Uterus (tissue), 4 donors: ENCODE measurements around the gene CTXN2. TPM values are rescaled to one million over a fixed set of nuclear protein-coding genes. Genes with fewer than 3 reads are reported as not detected.

Experiments
- DNase-seq, 2 donors: peaks; one replicate each; pipeline ENCODE4 v3.0.0-alpha.2; 2019 to 2020
- H3K27ac ChIP-seq, 2 donors: fragments of 200-600 bp; sonication (generic); 1 replicate in 1 of 2; 2 replicates in 1 of 2; pipeline ENCODE4 v1.5.1; 2016 to 2018
- H3K27me3 ChIP-seq, 2 donors: fragments of 200-600 bp; sonication (generic); one replicate each; pipeline ENCODE4 v1.5.1; 2018 to 2019; ENCODE audit warnings: control low read depth in 1 of 2
- H3K36me3 ChIP-seq, 2 donors: fragments of 200-600 bp; sonication (generic); one replicate each; pipeline ENCODE4 v1.5.1; 2019; ENCODE audit warnings: control low read depth in 1 of 2
- H3K4me1 ChIP-seq, 2 donors: fragments of 200-600 bp; sonication (generic); one replicate each; pipeline ENCODE4 v1.5.1; 2018 to 2019; ENCODE audit warnings: control low read depth in 1 of 2
- H3K4me3 ChIP-seq, 2 donors: fragments of 200-600 bp; sonication (generic); 1 replicate in 1 of 2; 2 replicates in 1 of 2; pipeline ENCODE4 v1.5.1; 2018 to 2019; ENCODE audit warnings: mild to moderate bottlenecking in 1 of 2
- H3K9me3 ChIP-seq, 2 donors: fragments of 200-600 bp; sonication (generic); one replicate each; pipeline ENCODE4 v1.5.1; 2019; ENCODE audit warnings: control low read depth in 1 of 2
- CTCF ChIP-seq, 4 experiments: fragments of 200-600 bp in 2 of 4; fragments of 450-650 bp in 2 of 4; sonication (generic) in 2 of 4; IDR thresholded peaks; one replicate each; pipeline ENCODE4 v1.5.1; 2016 to 2019; ENCODE audit warnings: antibody characterized with exemption in 4 of 4, mild to moderate bottlenecking in 2 of 4, moderate library complexity in 1 of 4
- POLR2A ChIP-seq, 2 donors: fragments of 450-650 bp; IDR thresholded peaks; one replicate each; pipeline ENCODE4 v1.6.1; 2016; ENCODE audit warnings: antibody characterized with exemption in 2 of 2, mild to moderate bottlenecking in 1 of 2, moderate library complexity in 1 of 2
- intact Hi-C: fragments of 100-400 bp; cut with DNase I; formaldehyde crosslinking; loops from one replicate; pipeline ENCODE4 v1.15.1; 2023; ENCODE audit warnings: low total_unique reads
- total RNA-seq, 4 donors: library from RNA; depleted of rRNA in 3 of 4; stranded (reverse); fragments of >200 nt in 3 of 4; gene quantifications; one replicate each; pipeline versions ENCODE4 v1.1.0 to v1.2.4, GENCODE V29; 2014 to 2023
- donor health status: DM: yes; HTN: yes; CAD: no.

The CTXN2 gene
- total RNA-seq, 4 donors from 2014 or later = not detected

DNA sequence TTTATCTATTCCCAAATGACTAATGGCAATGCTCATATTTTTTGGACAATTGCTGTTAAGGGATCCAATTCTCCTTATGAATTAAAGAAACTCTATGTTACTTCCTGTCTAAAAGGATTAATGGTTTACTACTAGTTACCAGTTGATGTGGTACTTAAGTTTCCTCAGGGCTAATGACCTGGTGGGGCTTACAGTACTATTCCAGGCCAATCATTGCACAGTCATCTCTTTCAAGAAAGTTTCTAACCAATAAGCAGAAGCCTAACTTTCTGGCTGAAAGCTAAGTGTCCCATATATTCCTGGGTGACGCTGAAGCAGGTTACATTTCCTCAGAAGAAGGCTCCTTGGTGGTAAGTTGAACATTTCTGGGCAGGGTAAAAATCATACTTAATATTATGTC is 14.5 kb downstream of the CTXN2 start, which contains the start of gene SLC12A1:
TSS of gene SLC12A1 (plus strand) at position 322 of the 400 bp plus-strand sequence. CDS start 1,418 bp downstream, outside the sequence.
- Histone ChIP-seq H3K4me3 (no peak within 1 kb of the TSS), H3K36me3 (no peaks in the 10 kb centered on the region), H3K4me1 (no peaks in the 10 kb centered on the region), H3K9me3 (no peaks in the 10 kb centered on the region), H3K27me3 (no peaks in the 10 kb centered on the region), H3K27ac (no peak within 1 kb of the TSS)
- no peak for TF ChIP-seq POLR2A (IDR thresholded peaks at IDR 0.05)
- TF ChIP-seq CTCF (IDR thresholded peaks at IDR 0.05) = no peak
- intact Hi-C loops = no loop called here
- no peak for DNase-seq

GRCh38 chr15:48221261-48221660 is 29.8 kb downstream of the CTXN2 start:
- intact Hi-C loops = no loop called here
- H3K36me3 ChIP-seq = no peaks in the 10 kb centered on the region
- H3K4me3 ChIP-seq = no peak overlapping the region
- no peaks in the 10 kb centered on the region for H3K27me3 ChIP-seq
- H3K9me3 ChIP-seq = no peaks in the 10 kb centered on the region
- no peaks in the 10 kb centered on the region for H3K4me1 ChIP-seq
- DNase-seq = no peak
- TF ChIP-seq CTCF (IDR thresholded peaks at IDR 0.05) (no peak), POLR2A (IDR thresholded peaks at IDR 0.05) (no peak)
- H3K27ac ChIP-seq = no peak overlapping the region

DNA sequence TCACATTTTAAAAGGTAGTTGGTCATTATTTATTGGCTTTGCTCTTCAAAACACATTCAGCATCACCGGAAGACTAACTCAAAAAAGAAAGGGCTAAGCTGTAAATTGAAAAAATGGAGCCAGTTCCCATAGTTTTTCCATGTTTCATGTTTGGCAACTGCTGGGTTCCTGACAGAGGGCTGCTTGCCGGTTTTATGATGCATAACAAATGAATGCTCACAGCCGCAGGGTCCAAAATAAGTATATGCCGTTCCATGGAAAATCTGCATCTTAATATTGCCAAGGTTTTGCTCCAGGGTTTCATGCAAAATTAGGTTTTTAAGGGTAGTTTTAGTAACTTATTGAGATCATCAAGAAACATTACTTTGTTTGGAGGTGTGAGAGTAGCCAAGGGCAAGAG is 30.4 kb downstream of the CTXN2 start:
- Histone ChIP-seq H3K4me3 (no peak overlapping the region), H3K36me3 (no peaks in the 10 kb centered on the region), H3K9me3 (no peaks in the 10 kb centered on the region), H3K27ac (no peak overlapping the region), H3K27me3 (no peaks in the 10 kb centered on the region), H3K4me1 (no peaks in the 10 kb centered on the region)
- intact Hi-C loops = no loop called here
- DNase-seq = no peak
- TF ChIP-seq POLR2A (IDR thresholded peaks at IDR 0.05) = no peak
- no peak for TF ChIP-seq CTCF (IDR thresholded peaks at IDR 0.05)

DNA sequence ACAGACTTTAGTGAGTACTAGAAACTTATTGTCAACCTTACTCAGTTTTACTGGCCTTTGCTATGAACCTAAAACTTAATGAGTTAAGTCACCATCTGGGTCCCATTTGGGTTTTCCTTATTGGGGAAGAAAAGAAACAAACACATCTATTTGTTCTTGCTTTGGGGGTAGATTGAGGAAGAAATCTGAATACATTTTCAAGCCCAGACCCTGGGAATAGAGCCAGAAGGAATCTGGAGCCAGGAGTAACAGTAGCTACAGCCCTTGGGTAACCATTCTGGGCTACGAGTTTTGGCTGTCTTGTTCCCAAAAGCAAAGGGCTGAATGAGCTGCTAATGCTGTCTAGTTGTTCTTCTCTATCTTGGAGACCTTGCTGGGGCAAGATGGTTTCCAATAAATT is 31.2 kb downstream of the CTXN2 start:
- no peak for TF ChIP-seq POLR2A (IDR thresholded peaks at IDR 0.05)
- TF ChIP-seq CTCF (IDR thresholded peaks at IDR 0.05) = no peak

DNA sequence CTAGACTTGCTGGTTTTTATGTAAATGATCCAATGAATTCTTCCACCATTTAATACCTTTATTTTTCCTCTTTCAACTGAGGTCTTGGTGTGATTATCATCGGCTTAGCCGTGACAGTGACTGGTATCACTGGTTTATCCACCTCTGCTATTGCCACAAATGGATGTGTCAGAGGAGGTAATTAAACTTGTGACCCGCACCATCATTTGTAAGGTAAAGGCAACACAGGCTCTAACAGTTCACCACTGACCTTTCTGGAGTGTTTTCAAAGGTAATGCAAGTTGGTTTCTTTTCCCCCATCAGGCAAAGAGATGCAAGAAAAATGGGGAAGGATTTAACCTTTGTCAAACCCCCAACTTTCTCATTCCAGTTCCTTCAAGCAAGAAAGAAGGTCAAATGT is 34.3 kb downstream of the CTXN2 start:
- no peak for DNase-seq
- no peak overlapping the region for H3K27ac ChIP-seq

More for the DNA sequence above, 31.2 kb downstream of the CTXN2 start:
- H3K27me3 ChIP-seq = no peaks in the 10 kb centered on the region
- H3K36me3 ChIP-seq = no peaks in the 10 kb centered on the region
- H3K27ac ChIP-seq = no peak overlapping the region
- no peak overlapping the region for H3K4me3 ChIP-seq
- H3K4me1 ChIP-seq = no peaks in the 10 kb centered on the region
- intact Hi-C loops = no loop called here
- no peaks in the 10 kb centered on the region for H3K9me3 ChIP-seq
- DNase-seq = no peak

More for the DNA sequence above, 34.3 kb downstream of the CTXN2 start:
- Histone ChIP-seq H3K36me3 (no peaks in the 10 kb centered on the region), H3K9me3 (no peaks in the 10 kb centered on the region), H3K4me1 (no peaks in the 10 kb centered on the region), H3K27me3 (no peaks in the 10 kb centered on the region), H3K4me3 (no peak overlapping the region)
- TF ChIP-seq POLR2A (IDR thresholded peaks at IDR 0.05) (no peak), CTCF (IDR thresholded peaks at IDR 0.05) (no peak)
- intact Hi-C loops = no loop called here
